Measurements from ENCODE around the gene ARID3C. TPM values are rescaled to one million over a fixed set of nuclear protein-coding genes. Genes with fewer than 3 reads are reported as not detected.

Gene ARID3C
- total and polyA plus RNA-seq, 2 of the 8 experiments (the other 6 are each of a cell fraction or from before 2014, with no cell fraction given) = 0.08 TPM; not detected in 1

GRCh38 chr9:34651321-34651720, 22.5 kb upstream of the ARID3C start:
- Histone ChIP-seq H2BK20ac (ENCODE audit: low read length) (no peak overlapping the region), H3K27ac (ENCODE audit: low read depth, low read length) (no peak overlapping the region; the same call in 1 of the 2 replicates), H2BK5ac (ENCODE audit: low read depth, low read length) (no peak overlapping the region), H3K23ac (ENCODE audit: insufficient read length) (no peak overlapping the region), H3K18ac (ENCODE audit: extremely low read depth, low read length) (no peak overlapping the region), H3K79me1 (ENCODE audit: low read depth, low read length) (peaks cover 6% of the 10 kb centered on the region; the same call in 1 of the 2 replicates), H3K14ac (ENCODE audit: insufficient read length) (no peak overlapping the region), H2AFZ (ENCODE audit: low read length) (no peak overlapping the region), H3K79me2 (ENCODE audit: control insufficient read depth in 1 of 2, insufficient read depth in 2 of 2, low read length in 2 of 2) (peaks cover 0 to 12% of the 10 kb centered on the region in 2 experiments; a peak in 1 of 4 replicates), H3K9ac (replicated peaks in 1 of 4; ENCODE audit: extremely low read depth in 1 of 4, low read depth in 3 of 4, low read length in 3 of 4) (peak overlapping the region in 1 of 4 experiments; percentile 28; a peak in 1 of 7 replicates), H2AK5ac (ENCODE audit: low read depth, low read length) (no peak overlapping the region), H3K56ac (replicated peaks; ENCODE audit: insufficient read length, low read depth, low read length) (no peak overlapping the region), H4K5ac (ENCODE audit: insufficient read length, low read depth, low read length) (no peak overlapping the region), H3K9me3 (ENCODE audit: insufficient read depth in 2 of 2, low read depth in 1 of 2, low read length in 1 of 2) (no peaks in the 10 kb centered on the region), H3K4me1 (replicated peaks in 1 of 4; ENCODE audit: control insufficient read depth in 3 of 4, insufficient read depth in 4 of 4, low read length in 3 of 4) (peaks cover 6 to 32% (median 15%) of the 10 kb centered on the region in 4 experiments), H4K91ac (replicated peaks; ENCODE audit: insufficient read length, low read length) (no peak overlapping the region), H3K4ac (replicated peaks; ENCODE audit: insufficient read length, low read depth, low read length) (no peak overlapping the region), H4K8ac (ENCODE audit: extremely low read depth, insufficient read depth, low read length) (no peak overlapping the region), H3K4me2 (ENCODE audit: insufficient read depth in 1 of 2, low read depth in 2 of 2, low read length in 2 of 2) (peak overlapping the region; percentile 65 to 77), H2BK15ac (ENCODE audit: low read length) (no peak overlapping the region), H2BK12ac (ENCODE audit: low read depth, low read length) (no peak overlapping the region), H3K36me3 (ENCODE audit: control insufficient read depth in 2 of 4, insufficient read depth in 4 of 4, low read length in 3 of 4) (peaks cover 3 to 23% (median 8%) of the 10 kb centered on the region in 4 experiments; a peak in 7 of 8 replicates), H3K23me2 (ENCODE audit: low read depth, low read length) (peaks cover 15% of the 10 kb centered on the region), H3K27me3 (replicated peaks in 1 of 4; ENCODE audit: control insufficient read depth in 3 of 4, extremely low read depth in 1 of 4, insufficient read depth in 3 of 4, low read length in 3 of 4) (no peaks in the 10 kb centered on the region; a peak in 1 of 7 replicates), H2BK120ac (replicated peaks; ENCODE audit: low read depth, low read length) (no peak overlapping the region), H3K4me3 (ENCODE audit: extremely low read depth in 1 of 4, insufficient read depth in 2 of 4, low read depth in 3 of 4, low read length in 4 of 4) (peak overlapping the region; percentile 48 to 65 (median 57)), H4K20me1 (replicated peaks in 1 of 2; ENCODE audit: control insufficient read depth in 1 of 2, insufficient read depth in 2 of 2, low read length in 2 of 2) (peaks cover 2 to 12% of the 10 kb centered on the region in 2 experiments)
- WGBS, 2 experiments (ENCODE audit: extremely low coverage in 1 of 2, insufficient coverage in 1 of 2, insufficient read length in 1 of 2, insufficient replicate concordance in 2 of 2, low coverage in 1 of 2, low lambda C conversion rate in 2 of 2, missing lambda C conversion rate in 1 of 2) = 91% methylated on average over 4 of the region's 4 CpGs; no CpG with 5 or more reads in 1 of the 2 experiments
- ChIA-PET POLR2A (ENCODE audit: partially characterized antibody) (interaction anchor here (1.4 to 12.8 kb wide), 4 partner anchors 11 to 59 kb away, joined by 3 to 127 read pairs (median 48); partner anchors contain the start of genes ARID3C, CCL27 and SIGMAR1), CTCF (ENCODE audit: partially characterized antibody) (interaction anchor here (1.4 to 15.2 kb wide), 3 partner anchors 10 to 51 kb away, joined by 4 to 277 read pairs (median 23); partner anchors contain the start of genes GALT and SIGMAR1)
- DNase-seq (ENCODE audit: low read depth in 1 of 2, low spot score in 2 of 2) = no peak
- no peak for FAIRE-seq
- no peak for TF ChIP-seq EP300 (IDR thresholded peaks at IDR 0.05; ENCODE audit: borderline replicate concordance in 1 of 2, low read depth in 2 of 2, low read length in 2 of 2)
- TF ChIP-seq JUND (IDR thresholded peaks at IDR 0.05; ENCODE audit: low read length) = no peak
- no peak for TF ChIP-seq EGR1 (IDR thresholded peaks at IDR 0.05; ENCODE audit: borderline replicate concordance, low read depth, low read length)
- TF ChIP-seq, protein P1, sequence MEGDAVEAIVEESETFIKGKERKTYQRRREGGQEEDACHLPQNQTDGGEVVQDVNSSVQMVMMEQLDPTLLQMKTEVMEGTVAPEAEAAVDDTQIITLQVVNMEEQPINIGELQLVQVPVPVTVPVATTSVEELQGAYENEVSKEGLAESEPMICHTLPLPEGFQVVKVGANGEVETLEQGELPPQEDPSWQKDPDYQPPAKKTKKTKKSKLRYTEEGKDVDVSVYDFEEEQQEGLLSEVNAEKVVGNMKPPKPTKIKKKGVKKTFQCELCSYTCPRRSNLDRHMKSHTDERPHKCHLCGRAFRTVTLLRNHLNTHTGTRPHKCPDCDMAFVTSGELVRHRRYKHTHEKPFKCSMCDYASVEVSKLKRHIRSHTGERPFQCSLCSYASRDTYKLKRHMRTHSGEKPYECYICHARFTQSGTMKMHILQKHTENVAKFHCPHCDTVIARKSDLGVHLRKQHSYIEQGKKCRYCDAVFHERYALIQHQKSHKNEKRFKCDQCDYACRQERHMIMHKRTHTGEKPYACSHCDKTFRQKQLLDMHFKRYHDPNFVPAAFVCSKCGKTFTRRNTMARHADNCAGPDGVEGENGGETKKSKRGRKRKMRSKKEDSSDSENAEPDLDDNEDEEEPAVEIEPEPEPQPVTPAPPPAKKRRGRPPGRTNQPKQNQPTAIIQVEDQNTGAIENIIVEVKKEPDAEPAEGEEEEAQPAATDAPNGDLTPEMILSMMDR (IDR thresholded peaks at IDR 0.05; ENCODE audit: control extremely low read depth in 1 of 3, insufficient read depth in 1 of 3, low read depth in 1 of 3, low read length in 3 of 3) = no peak
- TF ChIP-seq, protein P2, sequence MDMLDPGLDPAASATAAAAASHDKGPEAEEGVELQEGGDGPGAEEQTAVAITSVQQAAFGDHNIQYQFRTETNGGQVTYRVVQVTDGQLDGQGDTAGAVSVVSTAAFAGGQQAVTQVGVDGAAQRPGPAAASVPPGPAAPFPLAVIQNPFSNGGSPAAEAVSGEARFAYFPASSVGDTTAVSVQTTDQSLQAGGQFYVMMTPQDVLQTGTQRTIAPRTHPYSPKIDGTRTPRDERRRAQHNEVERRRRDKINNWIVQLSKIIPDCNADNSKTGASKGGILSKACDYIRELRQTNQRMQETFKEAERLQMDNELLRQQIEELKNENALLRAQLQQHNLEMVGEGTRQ (IDR thresholded peaks at IDR 0.05; ENCODE audit: low read length) = no peak
- TF ChIP-seq CBX5 (IDR thresholded peaks at IDR 0.05; ENCODE audit: low read depth, low read length) = no peak
- no peak for TF ChIP-seq PHF8 (conservative IDR thresholded peaks at IDR 0.05; ENCODE audit: low read depth, low read length)
- TF ChIP-seq GABPA (IDR thresholded peaks at IDR 0.05; ENCODE audit: borderline replicate concordance, insufficient read depth, low read length) = no peak
- no peak for TF ChIP-seq BACH1 (IDR thresholded peaks at IDR 0.05; ENCODE audit: low read length)
